ENCODE data around the gene MYOCD. TPM values are rescaled to one million over a fixed set of nuclear protein-coding genes. Genes with fewer than 3 reads are reported as not detected.

The MYOCD gene
- total RNA-seq, 4 donors from 2014 or later: 96.2 to 211 (median 124) TPM

- no peaks in the 10 kb centered on the region for H3K4me1 ChIP-seq
- TF ChIP-seq POLR2A (IDR thresholded peaks at IDR 0.05; ENCODE audit: low read depth) (no peak), CTCF (IDR thresholded peaks at IDR 0.05) (no peak), EP300 (IDR thresholded peaks at IDR 0.05) (no peak), POLR2AphosphoS5 (IDR thresholded peaks at IDR 0.05) (no peak)
- no peaks in the 10 kb centered on the region for H3K36me3 ChIP-seq
- WGBS: 90% methylated on average over 3 of the region's 3 CpGs
- no peak overlapping the region for H3K27ac ChIP-seq (replicated peaks in 1 of 4)
- H3K4me3 ChIP-seq: no peak overlapping the region
- no peak for DNase-seq (ENCODE audit: extremely low spot score)
- no peaks in the 10 kb centered on the region for H3K9me3 ChIP-seq
- intact Hi-C loops (cut with DNase I): no loop called here
- H3K27me3 ChIP-seq: no peaks in the 10 kb centered on the region
These were observed 17.2 kb upstream of the MYOCD start for GRCh38 chr17:12648498-12648897.

DNA sequence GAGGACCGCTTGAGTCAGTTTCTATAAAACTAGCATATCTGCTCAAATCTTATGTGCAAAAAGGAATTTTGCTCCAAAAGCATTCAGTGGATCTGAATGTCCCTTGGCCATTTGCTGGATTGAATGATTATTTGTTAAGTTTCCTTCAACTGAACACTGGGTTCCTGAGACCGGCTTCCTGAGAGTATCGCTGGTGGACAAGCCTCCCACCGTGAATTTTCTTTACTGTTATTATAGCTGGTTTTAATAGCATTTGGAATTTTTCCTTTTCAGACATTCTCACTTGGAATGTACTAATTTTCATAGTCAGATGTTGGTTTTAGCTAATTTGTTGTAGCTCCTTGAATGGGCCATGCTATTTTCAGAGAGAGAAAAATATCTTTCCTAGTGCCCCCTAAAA is 9.8 kb upstream of the MYOCD start:
- no peaks in the 10 kb centered on the region for H3K27me3 ChIP-seq
- intact Hi-C loops (cut with DNase I): no loop called here
- TF ChIP-seq CTCF (IDR thresholded peaks at IDR 0.05): no peak
- TF ChIP-seq EP300 (IDR thresholded peaks at IDR 0.05): no peak
- no peak for TF ChIP-seq POLR2A (IDR thresholded peaks at IDR 0.05; ENCODE audit: low read depth)
- TF ChIP-seq POLR2AphosphoS5 (IDR thresholded peaks at IDR 0.05): no peak
- no peaks in the 10 kb centered on the region for H3K9me3 ChIP-seq
- H3K27ac ChIP-seq (replicated peaks in 1 of 4): no peak overlapping the region
- no peaks in the 10 kb centered on the region for H3K36me3 ChIP-seq
- no peak overlapping the region for H3K4me3 ChIP-seq
- WGBS: 85% methylated on average over 4 of the region's 4 CpGs
- no peaks in the 10 kb centered on the region for H3K4me1 ChIP-seq
- DNase-seq (ENCODE audit: extremely low spot score): no peak

- TF ChIP-seq POLR2AphosphoS5 (IDR thresholded peaks at IDR 0.05) (no peak), POLR2A (IDR thresholded peaks at IDR 0.05; ENCODE audit: low read depth) (no peak), EP300 (IDR thresholded peaks at IDR 0.05) (no peak), CTCF (IDR thresholded peaks at IDR 0.05) (no peak)
- Histone ChIP-seq H3K9me3 (no peaks in the 10 kb centered on the region), H3K27ac (replicated peaks in 1 of 4) (no peak overlapping the region), H3K27me3 (no peaks in the 10 kb centered on the region), H3K4me3 (no peak overlapping the region), H3K36me3 (no peaks in the 10 kb centered on the region), H3K4me1 (no peaks in the 10 kb centered on the region)
- no peak for DNase-seq (ENCODE audit: extremely low spot score)
- intact Hi-C loops (cut with DNase I): no loop called here
- WGBS: 85% methylated on average over 2 of the region's 2 CpGs
These were observed 9.3 kb upstream of the MYOCD start for GRCh38 chr17:12656354-12656753.

GRCh38 chr17:12659500-12659899 is 6.2 kb upstream of the MYOCD start:
- no peak overlapping the region for H3K27ac ChIP-seq (replicated peaks in 1 of 4)
- DNase-seq (ENCODE audit: extremely low spot score): no peak
- peaks cover 0 to 17% (median 5%) of the 10 kb centered on the region in 4 donors for H3K4me1 ChIP-seq
- intact Hi-C loops (cut with DNase I): no loop called here
- TF ChIP-seq POLR2A (IDR thresholded peaks at IDR 0.05; ENCODE audit: low read depth): no peak
- no peak for TF ChIP-seq EP300 (IDR thresholded peaks at IDR 0.05)
- TF ChIP-seq CTCF (IDR thresholded peaks at IDR 0.05): no peak
- no peak for TF ChIP-seq POLR2AphosphoS5 (IDR thresholded peaks at IDR 0.05)
- WGBS: 94% methylated on average over 1 of the region's 1 CpG
- H3K36me3 ChIP-seq: no peaks in the 10 kb centered on the region
- H3K9me3 ChIP-seq: no peaks in the 10 kb centered on the region
- H3K27me3 ChIP-seq: peaks cover 0 to 3% (median 0%) of the 10 kb centered on the region in 4 donors
- no peak overlapping the region for H3K4me3 ChIP-seq

- peak overlapping the region; percentile 91 to 96 (median 94) for H3K27ac ChIP-seq (replicated peaks in 1 of 4)
These were observed 1.4 kb upstream of the MYOCD start for GRCh38 chr17:12664252-12664651.

More at GRCh38 chr17:12664252-12664651, 1.4 kb upstream of the MYOCD start:
- Histone ChIP-seq H3K4me3 (peak overlapping the region; percentile 73 to 82 (median 78)), H3K9me3 (no peaks in the 10 kb centered on the region), H3K4me1 (peaks cover 0 to 34% (median 16%) of the 10 kb centered on the region in 4 donors), H3K36me3 (no peaks in the 10 kb centered on the region), H3K27me3 (peaks cover 0 to 16% (median 0%) of the 10 kb centered on the region in 4 donors)
- no peak for TF ChIP-seq CTCF (IDR thresholded peaks at IDR 0.05)
- TF ChIP-seq POLR2A (IDR thresholded peaks at IDR 0.05; ENCODE audit: low read depth): no peak
- DNase-seq (ENCODE audit: extremely low spot score): no peak
- intact Hi-C loops (cut with DNase I): loop anchor here (10.0 kb wide), 2 partner anchors 199 to 319 kb away; no protein-coding TSS in a partner anchor
- WGBS: 53% methylated on average over 11 of the region's 11 CpGs

Measured in esophagus muscularis mucosa (tissue), 4 donors.